ENCODE measurements around the gene COCH. TPM values are rescaled to one million over a fixed set of nuclear protein-coding genes. Genes with fewer than 3 reads are reported as not detected.

Gene COCH
- total and polyA plus RNA-seq, 10 of the 15 experiments (the other 5 are each of a cell fraction or from before 2014, with no cell fraction given) = 1.8 to 8.3 (median 5.1) TPM

DNA sequence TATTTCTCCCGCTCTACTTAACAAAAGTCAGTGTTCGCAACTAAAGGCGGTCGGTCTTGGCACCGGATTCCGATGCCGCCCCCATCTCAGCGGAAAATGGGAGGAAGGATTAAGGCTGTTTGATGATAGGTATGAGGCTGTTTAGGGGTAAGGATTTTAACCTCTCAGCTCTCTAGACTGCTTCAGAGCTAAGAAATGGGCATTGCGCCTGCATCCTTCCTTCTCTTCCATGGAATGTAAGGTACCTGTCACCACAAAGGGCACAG lies 1.4 kb downstream of the COCH start (continued):
- TF ChIP-seq, protein P1, sequence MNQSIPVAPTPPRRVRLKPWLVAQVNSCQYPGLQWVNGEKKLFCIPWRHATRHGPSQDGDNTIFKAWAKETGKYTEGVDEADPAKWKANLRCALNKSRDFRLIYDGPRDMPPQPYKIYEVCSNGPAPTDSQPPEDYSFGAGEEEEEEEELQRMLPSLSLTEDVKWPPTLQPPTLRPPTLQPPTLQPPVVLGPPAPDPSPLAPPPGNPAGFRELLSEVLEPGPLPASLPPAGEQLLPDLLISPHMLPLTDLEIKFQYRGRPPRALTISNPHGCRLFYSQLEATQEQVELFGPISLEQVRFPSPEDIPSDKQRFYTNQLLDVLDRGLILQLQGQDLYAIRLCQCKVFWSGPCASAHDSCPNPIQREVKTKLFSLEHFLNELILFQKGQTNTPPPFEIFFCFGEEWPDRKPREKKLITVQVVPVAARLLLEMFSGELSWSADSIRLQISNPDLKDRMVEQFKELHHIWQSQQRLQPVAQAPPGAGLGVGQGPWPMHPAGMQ (IDR thresholded peaks at IDR 0.05; ENCODE audit: borderline replicate concordance) = no peak
- TF ChIP-seq CREB1 (IDR thresholded peaks at IDR 0.05; ENCODE audit: low read depth) (no peak), BHLHE40 (IDR thresholded peaks at IDR 0.05; ENCODE audit: borderline replicate concordance in 1 of 2, low read depth in 2 of 2, low read length in 1 of 2) (no peak), NR2C1 (IDR thresholded peaks at IDR 0.05) (no peak), CBX3 (IDR thresholded peaks at IDR 0.05; ENCODE audit: borderline replicate concordance, low read depth) (no peak), NFXL1 (IDR thresholded peaks at IDR 0.05; ENCODE audit: borderline replicate concordance) (no peak), HCFC1 (IDR thresholded peaks at IDR 0.05; ENCODE audit: low read length) (no peak)

DNA sequence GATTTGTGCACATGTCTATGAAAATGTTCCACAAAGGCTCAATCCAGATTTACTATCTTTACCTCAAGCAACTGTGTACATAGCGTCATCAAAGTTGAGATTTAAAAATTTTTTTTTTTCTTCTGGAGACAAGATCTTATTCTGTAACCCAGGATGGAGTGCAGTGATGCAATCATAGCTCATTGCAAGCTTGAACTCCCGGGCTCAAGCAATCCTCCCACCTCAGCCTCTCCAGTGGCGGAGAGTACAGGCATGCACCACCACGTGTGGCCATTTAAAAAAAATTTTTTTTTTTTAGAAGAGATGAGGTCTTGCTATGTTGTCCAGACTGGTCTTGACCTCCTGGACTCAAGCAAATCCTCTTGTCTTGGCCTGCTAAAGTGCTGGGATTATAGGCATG lies 2.3 kb downstream of the COCH start:
- in situ Hi-C loops (cut with MboI) (no loop called here), intact Hi-C loops (cut with micrococcal nuclease; ENCODE audit: unreplicated experiment) (no loop called here)
- Histone ChIP-seq H3K4me1 (ENCODE audit: control insufficient read depth, insufficient read depth, low read length) (peaks cover 11% of the 10 kb centered on the region), H3K4me3 (no peak overlapping the region), H3K27me3 (replicated peaks in 1 of 2; ENCODE audit: control insufficient read depth in 2 of 2, insufficient read depth in 2 of 2, low read length in 1 of 2) (peaks cover 2 to 6% of the 10 kb centered on the region in 2 experiments; a peak in 2 of 4 replicates), H3K9me3 (replicated peaks; ENCODE audit: control insufficient read depth, insufficient read depth, low read length) (no peaks in the 10 kb centered on the region), H2AFZ (ENCODE audit: control insufficient read depth, low read depth, low read length) (no peak overlapping the region), H3K36me3 (ENCODE audit: control insufficient read depth in 2 of 2, insufficient read depth in 2 of 2, low read length in 1 of 2) (no peaks in the 10 kb centered on the region), H3K79me2 (ENCODE audit: control insufficient read depth, insufficient read depth, low read length) (no peaks in the 10 kb centered on the region), H3K9ac (ENCODE audit: control insufficient read depth, insufficient read depth, low read length) (no peak overlapping the region), H3K4me2 (ENCODE audit: control insufficient read depth, insufficient read depth) (no peak overlapping the region), H3K27ac (ENCODE audit: control insufficient read depth, insufficient read depth) (no peak overlapping the region), H4K20me1 (ENCODE audit: control insufficient read depth, insufficient read depth) (no peaks in the 10 kb centered on the region)
- SMC1A ChIA-PET (ENCODE audit: uncharacterized antibody, unreplicated experiment) = no interaction called here
- no peak for ATAC-seq
- POLR2A ChIA-PET = no interaction called here
- FAIRE-seq = no peak
- BruUV-seq (replicated peaks) = no TSS peak
- TF ChIP-seq RELA (IDR thresholded peaks at IDR 0.05; ENCODE audit: borderline replicate concordance, partially characterized antibody) = no peak
- no peak for TF ChIP-seq SUZ12 (IDR thresholded peaks at IDR 0.05; ENCODE audit: unreplicated experiment)
- TF ChIP-seq CHD2 (IDR thresholded peaks at IDR 0.05; ENCODE audit: borderline replicate concordance, low read depth, low read length) = no peak
- no peak for TF ChIP-seq ETV6 (conservative IDR thresholded peaks at IDR 0.05 in 1 of 2, IDR thresholded peaks at IDR 0.05 in 1 of 2; ENCODE audit: borderline replicate concordance in 1 of 2, low read depth in 1 of 2)
- TF ChIP-seq ZNF592 (IDR thresholded peaks at IDR 0.05) = no peak
- TF ChIP-seq PKNOX1 (IDR thresholded peaks at IDR 0.05) = no peak
- RAD21 ChIA-PET (ENCODE audit: unreplicated experiment) = no interaction called here
- CTCF ChIA-PET = no interaction called here
- WGBS (ENCODE audit: insufficient coverage, insufficient replicate concordance, low lambda C conversion rate, missing lambda C conversion rate) = 82% methylated on average over 4 of the region's 4 CpGs
- DNase-seq (ENCODE audit: low read depth, low spot score) = no peak

Data from GM12878 (cell line).